ENCODE measurements around the gene TMEM245.

Gene TMEM245

GRCh38 chr9:109119439-109120203 lies at the start of gene TMEM245:
Gene TMEM245, minus strand, starts transcription at chr9:109119947. Its CDS starts 34 bp downstream, at chr9:109119913.
- TF ChIP-seq POLR2A (IDR thresholded peaks at IDR 0.05; ENCODE audit: low read depth, low read length), result peak; percentile 81
- DNase-seq (ENCODE audit: insufficient read length, low spot score), result peak; percentile 94
- FAIRE-seq, result peak; percentile 92

- no peak for TF ChIP-seq POLR2A (IDR thresholded peaks at IDR 0.05; ENCODE audit: low read depth, low read length)
- FAIRE-seq (no peak), DNase-seq (ENCODE audit: insufficient read length, low spot score) (no peak)
These were observed 48.4 kb upstream of the TMEM245 start for GRCh38 chr9:109168170-109168569.

- TF ChIP-seq POLR2A (IDR thresholded peaks at IDR 0.05; ENCODE audit: low read depth, low read length), result no peak
- FAIRE-seq, result no peak
- DNase-seq (ENCODE audit: insufficient read length, low spot score), result no peak
These were observed 48.0 kb upstream of the TMEM245 start for GRCh38 chr9:109167716-109168115.

- no peak for DNase-seq (ENCODE audit: insufficient read length, low spot score)
- no peak for TF ChIP-seq POLR2A (IDR thresholded peaks at IDR 0.05; ENCODE audit: low read depth, low read length)
- no peak for FAIRE-seq
These were observed 47.2 kb upstream of the TMEM245 start, which contains the start of gene FRRS1L for GRCh38 chr9:109166771-109167601. Gene FRRS1L, minus strand, starts transcription at chr9:109167249. Its CDS starts 111 bp downstream, at chr9:109167138.

GRCh38 chr9:109166171-109166770 lies 46.5 kb upstream of the TMEM245 start:
- no peak for FAIRE-seq
- no peak for DNase-seq (ENCODE audit: insufficient read length, low spot score)

GRCh38 chr9:109164042-109164441 lies 44.3 kb upstream of the TMEM245 start:
- TF ChIP-seq POLR2A (IDR thresholded peaks at IDR 0.05; ENCODE audit: low read depth, low read length), result no peak
- DNase-seq (ENCODE audit: insufficient read length, low spot score), result no peak
- FAIRE-seq, result no peak

More at GRCh38 chr9:109166171-109166770, 46.5 kb upstream of the TMEM245 start:
- no peak for TF ChIP-seq POLR2A (IDR thresholded peaks at IDR 0.05; ENCODE audit: low read depth, low read length)

- no peak for DNase-seq (ENCODE audit: insufficient read length, low spot score)
- no peak for FAIRE-seq
- no peak for TF ChIP-seq POLR2A (IDR thresholded peaks at IDR 0.05; ENCODE audit: low read depth, low read length)
These were observed 43.4 kb upstream of the TMEM245 start for GRCh38 chr9:109163194-109163593.

GRCh38 chr9:109162677-109163076 lies 42.9 kb upstream of the TMEM245 start:
- TF ChIP-seq POLR2A (IDR thresholded peaks at IDR 0.05; ENCODE audit: low read depth, low read length), result no peak
- DNase-seq (ENCODE audit: insufficient read length, low spot score), result no peak
- no peak for FAIRE-seq

GRCh38 chr9:109161471-109161870 lies 41.7 kb upstream of the TMEM245 start:
- DNase-seq (ENCODE audit: insufficient read length, low spot score) (no peak), FAIRE-seq (no peak)
- TF ChIP-seq POLR2A (IDR thresholded peaks at IDR 0.05; ENCODE audit: low read depth, low read length), result no peak

- no peak for TF ChIP-seq POLR2A (IDR thresholded peaks at IDR 0.05; ENCODE audit: low read depth, low read length)
- FAIRE-seq (no peak), DNase-seq (ENCODE audit: insufficient read length, low spot score) (no peak)
These were observed 39.8 kb upstream of the TMEM245 start for GRCh38 chr9:109159583-109159982.

- DNase-seq (ENCODE audit: insufficient read length, low spot score), result no peak
- no peak for FAIRE-seq
- no peak for TF ChIP-seq POLR2A (IDR thresholded peaks at IDR 0.05; ENCODE audit: low read depth, low read length)
These were observed 38.9 kb upstream of the TMEM245 start for GRCh38 chr9:109158651-109159050.

- DNase-seq (ENCODE audit: insufficient read length, low spot score) (no peak), FAIRE-seq (no peak)
- no peak for TF ChIP-seq POLR2A (IDR thresholded peaks at IDR 0.05; ENCODE audit: low read depth, low read length)
These were observed 37.0 kb upstream of the TMEM245 start for GRCh38 chr9:109156708-109157107.

GRCh38 chr9:109150925-109151545 lies 31.3 kb upstream of the TMEM245 start:
- no peak for FAIRE-seq
- no peak for DNase-seq (ENCODE audit: insufficient read length, low spot score)
- no peak for TF ChIP-seq POLR2A (IDR thresholded peaks at IDR 0.05; ENCODE audit: low read depth, low read length)

- TF ChIP-seq POLR2A (IDR thresholded peaks at IDR 0.05; ENCODE audit: low read depth, low read length), result no peak
- FAIRE-seq (no peak), DNase-seq (ENCODE audit: insufficient read length, low spot score) (no peak)
These were observed 30.0 kb upstream of the TMEM245 start for GRCh38 chr9:109149722-109150121.

All from H54 (cell line).